Vagina (tissue), 2 donors: ENCODE data around the gene FBH1.

Experiments
- CTCF ChIP-seq, 3 experiments: fragments of 450-650 bp in 2 of 3; fragments of 200-600 bp in 1 of 3; sonication (generic) in 1 of 3; IDR thresholded peaks; one replicate each; pipeline ENCODE4 v1.5.1; 2017 to 2019; ENCODE audit warnings: antibody characterized with exemption in 3 of 3, mild to moderate bottlenecking in 2 of 3, moderate library complexity in 2 of 3
- POLR2AphosphoS5 ChIP-seq, 2 donors: sonication (generic); formaldehyde crosslinking; IDR thresholded peaks; one replicate each; pipeline ENCODE4 v1.9.0; 2017; ENCODE audit warnings: antibody characterized with exemption in 2 of 2, mild to moderate bottlenecking in 2 of 2, low read depth in 1 of 2; ENCODE audit not compliant: insufficient read depth in 1 of 2

- TF ChIP-seq CTCF (IDR thresholded peaks at IDR 0.05) (no peak), POLR2AphosphoS5 (IDR thresholded peaks at IDR 0.05; ENCODE audit: insufficient read depth in 1 of 2, low read depth in 1 of 2) (no peak)
Measured at GRCh38 chr10:5951721-5952407, 61.8 kb downstream of the FBH1 start.
